HEK293 (cell line): ENCODE data around the gene AK8.

Experiments used
- CTCF ChIA-PET: fragments of 350-600 bp; formaldehyde crosslinking; extraction: SDS; loops from one replicate; lab custom pipeline; 2021; ENCODE audit warnings: antibody characterized with exemption; lab: Yijun Ruan, JAX
- POLR2A ChIA-PET: fragments of 300-600 bp; formaldehyde crosslinking; extraction: SDS; loops from one replicate; lab custom pipeline; 2020; ENCODE audit warnings: antibody characterized with exemption, inconsistent platforms; lab: Yijun Ruan, JAX
- H3K27ac ChIP-seq: fragments of 200-500 bp; sonication (Bioruptor generic); 2 replicates; pipeline ENCODE4 v1.5.1; 2014; ENCODE audit warnings: low read depth, low read length, control low read depth, inconsistent platforms; ENCODE audit errors: extremely low read depth
- H3K36me3 ChIP-seq, 2 experiments: fragments of 200-500 bp in 1 of 2; sonication (Bioruptor generic) in 1 of 2; 1 replicate in 1 of 2; 2 replicates in 1 of 2; pipeline ENCODE4 v1.5.1; 2014 to 2017; ENCODE audit warnings: inconsistent platforms in 2 of 2, low read length in 2 of 2; ENCODE audit not compliant: control insufficient read depth in 2 of 2, insufficient read depth in 1 of 2
- H3K4me1 ChIP-seq: fragments of 200-500 bp; sonication (Bioruptor generic); 2 replicates; pipeline ENCODE4 v1.5.1; 2014; ENCODE audit warnings: mild to moderate bottlenecking, low read length, inconsistent platforms; ENCODE audit not compliant: control insufficient read depth, insufficient read depth
- H3K4me3 ChIP-seq: 2 replicates; pipeline ENCODE4 v1.5.1; 2011; ENCODE audit warnings: low read depth, mild to moderate bottlenecking, control low read depth, low read length, moderate library complexity
- H3K9me3 ChIP-seq: fragments of 200-500 bp; sonication (Bioruptor generic); 2 replicates; pipeline ENCODE4 v1.5.1; 2014; ENCODE audit warnings: low read depth, low read length, inconsistent platforms; ENCODE audit not compliant: control insufficient read depth, insufficient read depth
- ELK4 ChIP-seq: IDR thresholded peaks from 2 replicates; pipeline ENCODE4 v1.6.1; 2011; ENCODE audit warnings: mild to moderate bottlenecking, low read depth, low read length, borderline replicate concordance
- HIC1 ChIP-seq: fragments of 450-650 bp; formaldehyde crosslinking; IDR thresholded peaks from 2 replicates; pipeline ENCODE4 v1.5.1; 2016; ENCODE audit warnings: missing biosample characterization, missing genetic modification characterization
- KLF9 ChIP-seq: fragments of 450-650 bp; formaldehyde crosslinking; IDR thresholded peaks from 2 replicates; pipeline ENCODE4 v1.5.1; 2016; ENCODE audit warnings: missing biosample characterization, missing genetic modification characterization, low read depth
- TRIM28 ChIP-seq: IDR thresholded peaks from 2 replicates; pipeline ENCODE4 v1.6.1; 2011; ENCODE audit warnings: low read length, control low read depth, borderline replicate concordance
- ZBTB11 ChIP-seq: fragments of 450-650 bp; formaldehyde crosslinking; conservative IDR thresholded peaks from 2 replicates; pipeline ENCODE4 v1.5.1; 2016; ENCODE audit warnings: low read depth, missing biosample characterization, missing genetic modification characterization
- ZFP69B ChIP-seq: fragments of 450-650 bp; formaldehyde crosslinking; IDR thresholded peaks from 2 replicates; pipeline ENCODE4 v1.5.1; 2016; ENCODE audit warnings: missing biosample characterization, missing genetic modification characterization
- ZNF140 ChIP-seq: fragments of 450-650 bp; formaldehyde crosslinking; IDR thresholded peaks from 2 replicates; pipeline ENCODE4 v1.5.1; 2016; ENCODE audit warnings: missing biosample characterization, missing genetic modification characterization
- ZNF214 ChIP-seq: fragments of 450-650 bp; formaldehyde crosslinking; IDR thresholded peaks from 2 replicates; pipeline ENCODE4 v1.5.1; 2017; ENCODE audit warnings: missing biosample characterization, mild to moderate bottlenecking, missing genetic modification characterization, borderline replicate concordance
- ZNF239 ChIP-seq: fragments of 450-650 bp; formaldehyde crosslinking; IDR thresholded peaks from 2 replicates; pipeline ENCODE4 v1.5.1; 2016; ENCODE audit warnings: missing biosample characterization, missing genetic modification characterization
- ZNF510 ChIP-seq: fragments of 450-650 bp; formaldehyde crosslinking; IDR thresholded peaks from 2 replicates; pipeline ENCODE4 v1.5.1; 2018; ENCODE audit warnings: mild to moderate bottlenecking, missing genetic modification characterization, missing biosample characterization; ENCODE audit not compliant: insufficient replicate concordance
- ZNF514 ChIP-seq: fragments of 450-650 bp; formaldehyde crosslinking; IDR thresholded peaks from 2 replicates; pipeline ENCODE4 v1.5.1; 2016; ENCODE audit warnings: missing biosample characterization, missing genetic modification characterization
- ZNF518A ChIP-seq: fragments of 450-650 bp; formaldehyde crosslinking; conservative IDR thresholded peaks from 2 replicates; pipeline ENCODE4 v1.5.1; 2016; ENCODE audit warnings: low read depth, missing biosample characterization, missing genetic modification characterization
- ZNF596 ChIP-seq: fragments of 450-650 bp; IDR thresholded peaks from 2 replicates; pipeline ENCODE4 v1.5.0; 2018; ENCODE audit warnings: missing biosample characterization, mild to moderate bottlenecking, missing genetic modification characterization, moderate library complexity
- ZNF654 ChIP-seq: fragments of 450-650 bp; formaldehyde crosslinking; IDR thresholded peaks from 2 replicates; pipeline ENCODE4 v1.5.1; 2016; ENCODE audit warnings: low read depth, missing biosample characterization, missing genetic modification characterization
- ZNF776 ChIP-seq: fragments of 450-650 bp; formaldehyde crosslinking; IDR thresholded peaks from 2 replicates; pipeline ENCODE4 v1.5.0; 2017; ENCODE audit warnings: missing biosample characterization, missing genetic modification characterization, borderline replicate concordance
- ZNF791 ChIP-seq: fragments of 450-650 bp; formaldehyde crosslinking; IDR thresholded peaks from 2 replicates; pipeline ENCODE4 v1.5.1; 2016; ENCODE audit warnings: missing biosample characterization, missing genetic modification characterization
- ZNF837 ChIP-seq: fragments of 450-650 bp; formaldehyde crosslinking; IDR thresholded peaks from 2 replicates; pipeline ENCODE4 v1.5.1; 2016; ENCODE audit warnings: missing biosample characterization, missing genetic modification characterization
- ZSCAN30 ChIP-seq: fragments of 450-650 bp; IDR thresholded peaks from 2 replicates; pipeline ENCODE4 v1.5.1; 2018; ENCODE audit warnings: missing biosample characterization, mild to moderate bottlenecking, missing genetic modification characterization, moderate library complexity
- TF ChIP-seq, protein P1 (sequence below): fragments of 450-650 bp; formaldehyde crosslinking; IDR thresholded peaks from 2 replicates; pipeline ENCODE4 v1.5.1; 2017; ENCODE audit warnings: missing biosample characterization, mild to moderate bottlenecking, missing genetic modification characterization, moderate library complexity

AK8 gene

GRCh38 chr9:132898051-132898450 lies 20.0 kb upstream of the AK8 start:
- no peak overlapping the region for H3K4me3 ChIP-seq
- H3K36me3 ChIP-seq = peaks cover 10 to 95% of the 10 kb centered on the region in 2 experiments
- H3K9me3 ChIP-seq = no peaks in the 10 kb centered on the region
- H3K27ac ChIP-seq = no peak overlapping the region
- TF ChIP-seq ZSCAN30 (tag by site-specific recombination) = no peak
- TF ChIP-seq ZNF776 (tag by site-specific recombination) = no peak
- no peak for TF ChIP-seq ZNF214
- TF ChIP-seq ZNF837 (tag by site-specific recombination) = no peak
- TF ChIP-seq ZNF596 (tag by site-specific recombination) = no peak
- no peak for TF ChIP-seq ZNF140 (tag by site-specific recombination)
- no peak for TF ChIP-seq ZFP69B
- TF ChIP-seq, protein P1, sequence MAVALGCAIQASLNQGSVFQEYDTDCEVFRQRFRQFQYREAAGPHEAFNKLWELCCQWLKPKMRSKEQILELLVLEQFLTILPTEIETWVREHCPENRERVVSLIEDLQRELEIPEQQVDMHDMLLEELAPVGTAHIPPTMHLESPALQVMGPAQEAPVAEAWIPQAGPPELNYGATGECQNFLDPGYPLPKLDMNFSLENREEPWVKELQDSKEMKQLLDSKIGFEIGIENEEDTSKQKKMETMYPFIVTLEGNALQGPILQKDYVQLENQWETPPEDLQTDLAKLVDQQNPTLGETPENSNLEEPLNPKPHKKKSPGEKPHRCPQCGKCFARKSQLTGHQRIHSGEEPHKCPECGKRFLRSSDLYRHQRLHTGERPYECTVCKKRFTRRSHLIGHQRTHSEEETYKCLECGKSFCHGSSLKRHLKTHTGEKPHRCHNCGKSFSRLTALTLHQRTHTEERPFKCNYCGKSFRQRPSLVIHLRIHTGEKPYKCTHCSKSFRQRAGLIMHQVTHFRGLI (tag by site-specific recombination) = no peak
- ChIA-PET POLR2A (no interaction called here), CTCF (interaction anchor here (0.6 to 1.1 kb wide), 2 partner anchors 204 to 631 kb away, joined by 3 to 4 read pairs; no protein-coding TSS in a partner anchor)
- no peaks in the 10 kb centered on the region for H3K4me1 ChIP-seq

DNA sequence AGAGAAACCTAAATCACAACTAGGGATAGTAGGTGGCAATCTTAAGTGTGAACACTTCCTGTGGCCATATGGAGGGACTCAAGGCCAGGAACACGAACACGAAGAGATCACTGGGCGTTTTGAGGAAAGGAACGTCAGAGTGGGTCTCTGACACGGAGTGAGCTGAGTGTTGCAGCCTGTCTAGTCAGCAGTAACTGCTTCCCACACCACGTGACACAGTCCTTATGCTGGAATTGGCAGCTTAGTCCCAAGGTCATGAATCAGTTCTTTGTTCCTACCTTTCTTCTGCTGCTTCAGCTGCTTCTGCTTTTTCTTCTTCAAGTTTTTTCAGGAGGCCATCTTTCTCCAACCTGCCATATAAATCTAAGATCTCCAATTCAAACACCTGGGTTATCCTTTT lies 18.8 kb upstream of the AK8 start:
- Histone ChIP-seq H3K4me1 (no peaks in the 10 kb centered on the region), H3K9me3 (no peaks in the 10 kb centered on the region), H3K36me3 (peaks cover 10 to 97% of the 10 kb centered on the region in 2 experiments), H3K4me3 (no peak overlapping the region), H3K27ac (no peak overlapping the region)
- no peak for TF ChIP-seq ELK4
- TF ChIP-seq ZNF239 = no peak
- TF ChIP-seq KLF9 (tag by site-specific recombination) = no peak
- TF ChIP-seq ZNF791 (tag by site-specific recombination) = no peak
- TF ChIP-seq ZBTB11 (tag by site-specific recombination) = no peak
- no peak for TF ChIP-seq TRIM28
- no peak for TF ChIP-seq ZNF514 (tag by site-specific recombination)
- no peak for TF ChIP-seq ZNF510 (tag by site-specific recombination)
- TF ChIP-seq HIC1 (tag by site-specific recombination) = no peak
- no peak for TF ChIP-seq ZNF654
- no peak for TF ChIP-seq ZNF518A (tag by site-specific recombination)
- POLR2A ChIA-PET = interaction anchor here (0.8 kb wide), 1 partner anchor 48 kb away, joined by 3 read pairs; no protein-coding TSS in a partner anchor
- CTCF ChIA-PET = interaction anchor here (0.5 to 2.2 kb wide), 5 partner anchors 8 to 264 kb away, joined by 3 to 8 read pairs (median 4); no protein-coding TSS in a partner anchor
